K562 (cell line): ENCODE data around the gene COQ7. TPM values are rescaled to one million over a fixed set of nuclear protein-coding genes. Genes with fewer than 3 reads are reported as not detected.

Experiments used
- CBFA2T3 ChIP-seq: fragments of 450-650 bp; IDR thresholded peaks from 2 replicates; pipeline ENCODE4 v1.6.1; 2017
- DIDO1 ChIP-seq: fragments of 450-650 bp; IDR thresholded peaks from 2 replicates; pipeline ENCODE4 v1.6.1; 2016; ENCODE audit warnings: low read depth, missing biosample characterization, missing genetic modification characterization
- FIP1L1 ChIP-seq: fragments of 200-400 bp; formaldehyde crosslinking; IDR thresholded peaks from 2 replicates; pipeline ENCODE4 v1.6.1; 2018; ENCODE audit warnings: mild to moderate bottlenecking, low read depth, low read length; ENCODE audit not compliant: poor library complexity, severe bottlenecking
- MAFK ChIP-seq: IDR thresholded peaks from 2 replicates; pipeline ENCODE4 v1.6.1; 2011; ENCODE audit warnings: low read length, improper control_type of control experiment
- NR2C1 ChIP-seq, 2 experiments: fragments of 450-650 bp; IDR thresholded peaks; 2 replicates each; pipeline ENCODE4 v1.6.1; 2017; ENCODE audit warnings: mild to moderate bottlenecking in 2 of 2, antibody characterized with exemption in 1 of 2, inconsistent platforms in 1 of 2, missing compliant biosample characterization in 1 of 2, missing genetic modification characterization in 1 of 2
- PHB2 ChIP-seq: fragments of 450-650 bp; IDR thresholded peaks from 2 replicates; pipeline ENCODE4 v1.6.1; 2017; ENCODE audit warnings: low read depth
- PML ChIP-seq: IDR thresholded peaks from 2 replicates; pipeline ENCODE4 v1.6.1; 2012; ENCODE audit warnings: low read length, inconsistent platforms
- POLR3G ChIP-seq: IDR thresholded peaks from 2 replicates; pipeline ENCODE4 v1.6.1; 2011; ENCODE audit not compliant: insufficient read length, insufficient replicate concordance; ENCODE audit errors: extremely low read depth
- PRPF4 ChIP-seq: fragments of 200-400 bp; formaldehyde crosslinking; IDR thresholded peaks from one replicate; pipeline ENCODE4 v1.6.1; 2017; ENCODE audit warnings: low read length, low read depth, mild to moderate bottlenecking; ENCODE audit not compliant: insufficient read depth, poor library complexity, severe bottlenecking
- RBM14 ChIP-seq: fragments of 200-400 bp; formaldehyde crosslinking; IDR thresholded peaks from 2 replicates; pipeline ENCODE4 v1.6.1; 2018; ENCODE audit warnings: low read depth, mild to moderate bottlenecking, low read length, moderate library complexity, borderline replicate concordance; ENCODE audit not compliant: insufficient read depth
- STAT5B ChIP-seq: fragments of 250-450 bp; sonication (Bioruptor Pico); IDR thresholded peaks from 2 replicates; pipeline ENCODE4 v1.8.0; 2021; ENCODE audit warnings: mild to moderate bottlenecking, inconsistent platforms
- TAF1 ChIP-seq: IDR thresholded peaks from 2 replicates; pipeline ENCODE4 v1.6.1; 2011; ENCODE audit warnings: mild to moderate bottlenecking, low read length, moderate library complexity; ENCODE audit not compliant: insufficient read depth, control insufficient read depth, severe bottlenecking; ENCODE audit errors: extremely low read depth
- TBL1XR1 ChIP-seq, 2 experiments: IDR thresholded peaks; 2 replicates each; pipeline ENCODE4 v1.6.1; 2012; ENCODE audit warnings: improper control_type of control experiment in 2 of 2, low read length in 2 of 2, mild to moderate bottlenecking in 1 of 2
- TSC22D4 ChIP-seq: fragments of 450-650 bp; IDR thresholded peaks from 2 replicates; pipeline ENCODE4 v1.6.1; 2016; ENCODE audit warnings: missing genetic modification characterization, missing biosample characterization, control low read depth
- ZKSCAN1 ChIP-seq: fragments of 150-350 bp; IDR thresholded peaks from 2 replicates; pipeline ENCODE4 v1.6.1; 2016; ENCODE audit warnings: low read depth, low read length
- ZNF778 ChIP-seq: fragments of 450-650 bp; formaldehyde crosslinking; IDR thresholded peaks from 2 replicates; pipeline ENCODE4 v1.4.0; 2020; ENCODE audit warnings: mild to moderate bottlenecking, moderate library complexity
- polyA plus RNA-seq, 8 experiments: library from polyadenylated mRNA; depleted of rRNA in 4 of 8; stranded (reverse) in 5 of 8; unstranded in 3 of 8; fragments of >200 nt; fragmentation: Nextera tagmentation in 2 of 8; fragmentation: Illumina TruSeq in 1 of 8; extraction: Ambion mirVana in 2 of 8; extraction: Trizol in 1 of 8; gene quantifications; 2 replicates each; pipeline versions ENCODE4 v1.2.1 to v1.2.3, GENCODE V29; 2011 to 2014; ENCODE audit warnings: inconsistent platforms in 1 of 8, missing spikeins in 1 of 8
- total RNA-seq, 7 experiments: library from RNA; depleted of rRNA in 6 of 7; stranded (reverse); fragments of >200 nt in 6 of 7; fragmentation: Illumina TruSeq in 2 of 7; extraction: Trizol in 2 of 7; gene quantifications; 2 replicates each; pipeline versions ENCODE4 v1.2.1 to v1.2.3, GENCODE V29; 2011 to 2021; ENCODE audit warnings: low replicate concordance in 1 of 7
- TF ChIP-seq, protein P1 (sequence below): conservative IDR thresholded peaks from 2 replicates; pipeline ENCODE4 v1.6.1; 2011; ENCODE audit warnings: low read depth, mild to moderate bottlenecking, low read length; ENCODE audit not compliant: control insufficient read depth
- TF ChIP-seq, protein P2 (sequence below), 2 experiments: fragments of 450-650 bp; IDR thresholded peaks; 2 replicates each; pipeline ENCODE4 v1.6.1; 2016

Gene COQ7
- total and polyA plus RNA-seq, 9 of the 15 experiments (the other 6 are each of a cell fraction or from before 2014, with no cell fraction given), result 2.3 to 26.1 (median 15.2) TPM

DNA sequence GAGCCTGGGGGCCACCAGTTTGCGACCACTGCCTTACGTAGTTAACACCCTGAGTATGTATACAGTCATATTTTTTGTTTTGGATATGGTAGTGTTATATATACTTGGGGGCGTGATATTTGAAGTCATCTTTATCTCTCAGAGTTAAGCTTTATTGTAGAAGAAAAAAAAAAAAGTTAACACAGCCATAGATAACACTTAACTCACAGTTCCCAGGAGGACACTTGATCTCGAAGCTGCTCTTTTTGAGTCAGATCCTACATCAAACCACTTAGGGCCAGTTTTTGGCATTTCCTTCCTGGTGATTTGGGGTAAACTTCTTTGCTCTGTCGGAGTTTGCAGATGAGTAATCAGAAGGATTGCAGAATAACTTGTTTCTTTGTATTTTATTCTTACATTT, 52.1 kb downstream of the COQ7 start (continued):
- no peak for TF ChIP-seq TSC22D4 (tag)
- TF ChIP-seq DIDO1 (tag), result no peak
- TF ChIP-seq, protein P1, sequence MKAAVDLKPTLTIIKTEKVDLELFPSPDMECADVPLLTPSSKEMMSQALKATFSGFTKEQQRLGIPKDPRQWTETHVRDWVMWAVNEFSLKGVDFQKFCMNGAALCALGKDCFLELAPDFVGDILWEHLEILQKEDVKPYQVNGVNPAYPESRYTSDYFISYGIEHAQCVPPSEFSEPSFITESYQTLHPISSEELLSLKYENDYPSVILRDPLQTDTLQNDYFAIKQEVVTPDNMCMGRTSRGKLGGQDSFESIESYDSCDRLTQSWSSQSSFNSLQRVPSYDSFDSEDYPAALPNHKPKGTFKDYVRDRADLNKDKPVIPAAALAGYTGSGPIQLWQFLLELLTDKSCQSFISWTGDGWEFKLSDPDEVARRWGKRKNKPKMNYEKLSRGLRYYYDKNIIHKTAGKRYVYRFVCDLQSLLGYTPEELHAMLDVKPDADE, result no peak
- TF ChIP-seq CBFA2T3, result peak; percentile 43; the same call in 1 of the 2 replicates
- no peak for TF ChIP-seq FIP1L1
- TF ChIP-seq MAFK, result no peak
- TF ChIP-seq POLR3G, result no peak
- no peak for TF ChIP-seq ZNF778 (CRISPR knock-in tag)
- TF ChIP-seq PHB2, result no peak
- no peak for TF ChIP-seq NR2C1 (IDR thresholded peaks at IDR 0.05)
- TF ChIP-seq NR2C1 (tag; IDR thresholded peaks at IDR 0.05), result no peak
- TF ChIP-seq, protein P2, sequence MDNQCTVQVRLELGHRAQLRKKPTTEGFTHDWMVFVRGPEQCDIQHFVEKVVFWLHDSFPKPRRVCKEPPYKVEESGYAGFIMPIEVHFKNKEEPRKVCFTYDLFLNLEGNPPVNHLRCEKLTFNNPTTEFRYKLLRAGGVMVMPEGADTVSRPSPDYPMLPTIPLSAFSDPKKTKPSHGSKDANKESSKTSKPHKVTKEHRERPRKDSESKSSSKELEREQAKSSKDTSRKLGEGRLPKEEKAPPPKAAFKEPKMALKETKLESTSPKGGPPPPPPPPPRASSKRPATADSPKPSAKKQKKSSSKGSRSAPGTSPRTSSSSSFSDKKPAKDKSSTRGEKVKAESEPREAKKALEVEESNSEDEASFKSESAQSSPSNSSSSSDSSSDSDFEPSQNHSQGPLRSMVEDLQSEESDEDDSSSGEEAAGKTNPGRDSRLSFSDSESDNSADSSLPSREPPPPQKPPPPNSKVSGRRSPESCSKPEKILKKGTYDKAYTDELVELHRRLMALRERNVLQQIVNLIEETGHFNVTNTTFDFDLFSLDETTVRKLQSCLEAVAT (IDR thresholded peaks at IDR 0.05), result no peak
- TF ChIP-seq STAT5B (CRISPR knock-in tag), result no peak
- no peak for TF ChIP-seq ZKSCAN1
- TF ChIP-seq RBM14, result no peak
- TF ChIP-seq TAF1, result no peak
- TF ChIP-seq TBL1XR1 (IDR thresholded peaks at IDR 0.05; ENCODE audit: low read length in 2 of 2), result peak in 1 of 2 experiments; percentile 23; a peak in 1 of 4 replicates
- 0 out of 2 replicates have a peak, but pooled peaks have one; percentile 12 for TF ChIP-seq PML
- no peak for TF ChIP-seq PRPF4
- TF ChIP-seq, all 486 proteins: peak for 24
